Measurements from ENCODE around the gene ZSCAN9. TPM values are rescaled to one million over a fixed set of nuclear protein-coding genes. Genes with fewer than 3 reads are reported as not detected.

The ZSCAN9 gene
- total RNA-seq, 1 experiment from 2014 or later = 14.4 TPM

DNA sequence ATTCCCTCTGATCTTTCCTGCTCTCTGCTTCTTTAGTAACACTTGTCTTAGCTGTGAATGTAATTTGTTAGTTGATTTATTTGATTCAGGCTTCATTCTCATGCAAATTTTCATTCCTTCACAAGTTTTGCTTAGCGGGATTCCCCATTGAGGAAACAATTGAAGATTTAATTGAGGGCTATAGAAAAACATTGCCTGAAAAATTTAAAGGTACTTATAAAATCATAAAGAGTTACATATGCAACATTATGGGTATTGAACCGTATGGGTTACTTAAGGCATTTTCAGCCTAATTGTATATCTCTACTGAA lies 11.9 kb upstream of the ZSCAN9 start:
- in situ Hi-C loops (cut with HindIII; ENCODE audit: low pct_unique_long_range_greater_than_20kb, low sequenced_read_pairs) = no loop called here
- no TSS peak for BruUV-seq (replicated peaks)
- TF ChIP-seq TCF7L2 (IDR thresholded peaks at IDR 0.05; ENCODE audit: low read depth, low read length) = no peak; the same call in none of the 2 replicates
- TF ChIP-seq, protein P1, sequence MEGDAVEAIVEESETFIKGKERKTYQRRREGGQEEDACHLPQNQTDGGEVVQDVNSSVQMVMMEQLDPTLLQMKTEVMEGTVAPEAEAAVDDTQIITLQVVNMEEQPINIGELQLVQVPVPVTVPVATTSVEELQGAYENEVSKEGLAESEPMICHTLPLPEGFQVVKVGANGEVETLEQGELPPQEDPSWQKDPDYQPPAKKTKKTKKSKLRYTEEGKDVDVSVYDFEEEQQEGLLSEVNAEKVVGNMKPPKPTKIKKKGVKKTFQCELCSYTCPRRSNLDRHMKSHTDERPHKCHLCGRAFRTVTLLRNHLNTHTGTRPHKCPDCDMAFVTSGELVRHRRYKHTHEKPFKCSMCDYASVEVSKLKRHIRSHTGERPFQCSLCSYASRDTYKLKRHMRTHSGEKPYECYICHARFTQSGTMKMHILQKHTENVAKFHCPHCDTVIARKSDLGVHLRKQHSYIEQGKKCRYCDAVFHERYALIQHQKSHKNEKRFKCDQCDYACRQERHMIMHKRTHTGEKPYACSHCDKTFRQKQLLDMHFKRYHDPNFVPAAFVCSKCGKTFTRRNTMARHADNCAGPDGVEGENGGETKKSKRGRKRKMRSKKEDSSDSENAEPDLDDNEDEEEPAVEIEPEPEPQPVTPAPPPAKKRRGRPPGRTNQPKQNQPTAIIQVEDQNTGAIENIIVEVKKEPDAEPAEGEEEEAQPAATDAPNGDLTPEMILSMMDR (IDR thresholded peaks at IDR 0.05) = no peak
- no peak for TF ChIP-seq SIN3A (IDR thresholded peaks at IDR 0.05; ENCODE audit: borderline replicate concordance, insufficient read depth, low read depth, low read length)
- TF ChIP-seq, protein P2, sequence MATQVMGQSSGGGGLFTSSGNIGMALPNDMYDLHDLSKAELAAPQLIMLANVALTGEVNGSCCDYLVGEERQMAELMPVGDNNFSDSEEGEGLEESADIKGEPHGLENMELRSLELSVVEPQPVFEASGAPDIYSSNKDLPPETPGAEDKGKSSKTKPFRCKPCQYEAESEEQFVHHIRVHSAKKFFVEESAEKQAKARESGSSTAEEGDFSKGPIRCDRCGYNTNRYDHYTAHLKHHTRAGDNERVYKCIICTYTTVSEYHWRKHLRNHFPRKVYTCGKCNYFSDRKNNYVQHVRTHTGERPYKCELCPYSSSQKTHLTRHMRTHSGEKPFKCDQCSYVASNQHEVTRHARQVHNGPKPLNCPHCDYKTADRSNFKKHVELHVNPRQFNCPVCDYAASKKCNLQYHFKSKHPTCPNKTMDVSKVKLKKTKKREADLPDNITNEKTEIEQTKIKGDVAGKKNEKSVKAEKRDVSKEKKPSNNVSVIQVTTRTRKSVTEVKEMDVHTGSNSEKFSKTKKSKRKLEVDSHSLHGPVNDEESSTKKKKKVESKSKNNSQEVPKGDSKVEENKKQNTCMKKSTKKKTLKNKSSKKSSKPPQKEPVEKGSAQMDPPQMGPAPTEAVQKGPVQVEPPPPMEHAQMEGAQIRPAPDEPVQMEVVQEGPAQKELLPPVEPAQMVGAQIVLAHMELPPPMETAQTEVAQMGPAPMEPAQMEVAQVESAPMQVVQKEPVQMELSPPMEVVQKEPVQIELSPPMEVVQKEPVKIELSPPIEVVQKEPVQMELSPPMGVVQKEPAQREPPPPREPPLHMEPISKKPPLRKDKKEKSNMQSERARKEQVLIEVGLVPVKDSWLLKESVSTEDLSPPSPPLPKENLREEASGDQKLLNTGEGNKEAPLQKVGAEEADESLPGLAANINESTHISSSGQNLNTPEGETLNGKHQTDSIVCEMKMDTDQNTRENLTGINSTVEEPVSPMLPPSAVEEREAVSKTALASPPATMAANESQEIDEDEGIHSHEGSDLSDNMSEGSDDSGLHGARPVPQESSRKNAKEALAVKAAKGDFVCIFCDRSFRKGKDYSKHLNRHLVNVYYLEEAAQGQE (IDR thresholded peaks at IDR 0.05; ENCODE audit: insufficient read depth in 1 of 2, low read depth in 2 of 2, low read length in 1 of 2) = no peak
- TF ChIP-seq POLR2AphosphoS5 (IDR thresholded peaks at IDR 0.05; ENCODE audit: low read depth, low read length) = no peak
- ChIA-PET CTCF (no interaction called here), POLR2A (no interaction called here)
- Histone ChIP-seq H3K36me3 (ENCODE audit: control insufficient read depth, insufficient read depth, low read length) (no peaks in the 10 kb centered on the region), H3K4me1 (ENCODE audit: control insufficient read depth, insufficient read depth, low read length) (peaks cover 14% of the 10 kb centered on the region), H3K9me3 (ENCODE audit: control insufficient read depth, insufficient read depth, low read depth, low read length) (no peaks in the 10 kb centered on the region), H3K4me3 (ENCODE audit: low read depth in 2 of 2, low read length in 2 of 2) (peak overlapping the region; percentile 65 to 80; a peak in 3 of 4 replicates), H3K27ac (ENCODE audit: low read length) (no peak overlapping the region), H3K27me3 (ENCODE audit: control insufficient read depth, insufficient read depth, low read length) (no peaks in the 10 kb centered on the region)
- no peak for DNase-seq (ENCODE audit: low read depth, low spot score)
- intact Hi-C loops (cut with micrococcal nuclease; ENCODE audit: unreplicated experiment) = loop anchor here (5.0 kb wide), 2 partner anchors 71 to 311 kb away; partner anchors contain the start of gene ZKSCAN8
- ATAC-seq = no peak

DNA sequence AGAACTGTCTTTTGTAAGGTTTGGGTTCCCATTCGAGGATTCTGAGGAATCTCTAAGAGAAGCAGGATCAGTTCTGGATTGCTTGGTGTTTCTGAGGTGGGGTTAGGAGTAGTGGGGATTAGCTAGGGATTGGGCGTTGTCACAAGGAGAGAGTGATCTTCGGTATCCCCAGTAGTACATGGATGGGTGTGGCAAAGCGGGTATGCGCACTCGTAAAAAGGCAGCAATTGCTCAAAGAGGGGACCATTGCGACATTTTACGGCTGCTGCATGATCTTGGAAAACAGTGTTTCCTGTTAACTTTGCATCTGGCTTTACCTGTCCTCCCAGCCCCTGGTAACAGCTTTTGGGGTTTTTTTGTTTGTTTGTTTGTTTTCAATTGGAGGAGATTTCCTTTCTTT lies 9.7 kb upstream of the ZSCAN9 start:
- no TSS peak for BruUV-seq (replicated peaks)
- intact Hi-C loops (cut with micrococcal nuclease; ENCODE audit: unreplicated experiment) = no loop called here
- ATAC-seq (no peak), DNase-seq (ENCODE audit: low read depth, low spot score) (no peak)
- H3K36me3 ChIP-seq (ENCODE audit: control insufficient read depth, insufficient read depth, low read length) = no peaks in the 10 kb centered on the region
- no peak for TF ChIP-seq TCF7L2 (IDR thresholded peaks at IDR 0.05; ENCODE audit: low read depth, low read length)
- no peak for TF ChIP-seq SIN3A (IDR thresholded peaks at IDR 0.05; ENCODE audit: borderline replicate concordance, insufficient read depth, low read depth, low read length)
- peak; percentile 45; the same call in 1 of the 2 replicates for TF ChIP-seq POLR2AphosphoS5 (IDR thresholded peaks at IDR 0.05; ENCODE audit: low read depth, low read length)
- H3K9me3 ChIP-seq (ENCODE audit: control insufficient read depth, insufficient read depth, low read depth, low read length) = no peaks in the 10 kb centered on the region
- CTCF ChIA-PET = no interaction called here
- peaks cover 28% of the 10 kb centered on the region for H3K4me1 ChIP-seq (ENCODE audit: control insufficient read depth, insufficient read depth, low read length)
- in situ Hi-C loops (cut with HindIII; ENCODE audit: low pct_unique_long_range_greater_than_20kb, low sequenced_read_pairs) = no loop called here
- POLR2A ChIA-PET = no interaction called here
- H3K27ac ChIP-seq (ENCODE audit: low read length) = peak overlapping the region; percentile 71
- H3K27me3 ChIP-seq (ENCODE audit: control insufficient read depth, insufficient read depth, low read length) = no peaks in the 10 kb centered on the region
- peak overlapping the region; percentile 41 to 60 for H3K4me3 ChIP-seq (ENCODE audit: low read depth in 2 of 2, low read length in 2 of 2)

DNA sequence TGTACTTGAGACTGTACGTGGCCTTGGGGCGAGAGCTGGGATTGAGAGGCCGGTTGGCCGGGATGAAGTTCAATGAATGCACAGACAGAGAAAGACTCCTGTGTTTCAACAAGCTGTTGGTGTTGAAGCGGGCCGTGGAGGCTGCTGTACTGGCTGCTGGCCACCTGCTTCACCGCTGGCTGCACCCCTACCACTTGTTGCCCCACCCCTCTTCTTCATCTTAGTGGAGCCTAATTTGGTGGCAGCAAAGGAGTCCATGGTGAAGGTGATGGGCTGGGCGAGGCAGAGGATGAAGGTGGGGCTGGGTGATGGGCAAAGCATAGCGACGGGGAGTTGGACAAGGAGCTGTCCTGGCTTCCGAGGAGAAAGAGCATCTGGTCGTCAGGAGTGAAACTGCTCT lies 7.2 kb upstream of the ZSCAN9 start:
- DNase-seq (ENCODE audit: low read depth, low spot score) (no peak), ATAC-seq (no peak)
- POLR2A ChIA-PET = interaction anchor here (0.7 to 0.8 kb wide), 2 partner anchors 18 to 121 kb away, joined by 3 to 4 read pairs; no protein-coding TSS in a partner anchor
- Histone ChIP-seq H3K9me3 (ENCODE audit: control insufficient read depth, insufficient read depth, low read depth, low read length) (no peaks in the 10 kb centered on the region), H3K27me3 (ENCODE audit: control insufficient read depth, insufficient read depth, low read length) (no peaks in the 10 kb centered on the region), H3K36me3 (ENCODE audit: control insufficient read depth, insufficient read depth, low read length) (no peaks in the 10 kb centered on the region), H3K4me3 (ENCODE audit: low read depth in 2 of 2, low read length in 2 of 2) (peak overlapping the region; percentile 55 to 77), H3K27ac (ENCODE audit: low read length) (peak overlapping the region; percentile 92), H3K4me1 (ENCODE audit: control insufficient read depth, insufficient read depth, low read length) (peaks cover 33% of the 10 kb centered on the region)
- in situ Hi-C loops (cut with HindIII; ENCODE audit: low pct_unique_long_range_greater_than_20kb, low sequenced_read_pairs) = no loop called here
- CTCF ChIA-PET = no interaction called here
- intact Hi-C loops (cut with micrococcal nuclease; ENCODE audit: unreplicated experiment) = no loop called here
- no TSS peak for BruUV-seq (replicated peaks)
- TF ChIP-seq, protein P2 (IDR thresholded peaks at IDR 0.05; ENCODE audit: insufficient read depth in 1 of 2, low read depth in 2 of 2, low read length in 1 of 2) = no peak
- TF ChIP-seq POLR2AphosphoS5 (IDR thresholded peaks at IDR 0.05; ENCODE audit: low read depth, low read length) (no peak), SIN3A (IDR thresholded peaks at IDR 0.05; ENCODE audit: borderline replicate concordance, insufficient read depth, low read depth, low read length) (no peak), TCF7L2 (IDR thresholded peaks at IDR 0.05; ENCODE audit: low read depth, low read length) (no peak)
- TF ChIP-seq, protein P1 (IDR thresholded peaks at IDR 0.05) = no peak
